ENCODE measurements around the gene B3GALNT2.

The B3GALNT2 gene

DNA sequence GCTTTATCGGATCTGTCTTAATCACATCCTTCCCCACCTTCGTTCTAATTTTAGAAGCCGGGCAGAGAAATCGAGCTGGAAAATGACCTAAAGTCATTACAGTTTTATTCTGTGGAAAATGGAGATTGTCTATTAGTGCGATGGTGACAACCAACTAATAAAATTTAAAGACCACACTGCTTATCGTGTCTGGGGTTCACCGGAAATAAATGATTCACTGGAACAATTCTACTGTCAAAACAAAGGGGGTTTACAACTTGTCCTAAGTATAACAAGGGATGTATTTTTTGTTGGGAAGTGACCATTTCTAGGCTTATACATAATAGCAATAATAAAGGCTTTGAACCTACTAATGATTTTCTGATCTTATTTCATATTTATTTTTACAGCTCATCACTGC is 55.6 kb downstream of the B3GALNT2 start:
- TF ChIP-seq, protein P1, sequence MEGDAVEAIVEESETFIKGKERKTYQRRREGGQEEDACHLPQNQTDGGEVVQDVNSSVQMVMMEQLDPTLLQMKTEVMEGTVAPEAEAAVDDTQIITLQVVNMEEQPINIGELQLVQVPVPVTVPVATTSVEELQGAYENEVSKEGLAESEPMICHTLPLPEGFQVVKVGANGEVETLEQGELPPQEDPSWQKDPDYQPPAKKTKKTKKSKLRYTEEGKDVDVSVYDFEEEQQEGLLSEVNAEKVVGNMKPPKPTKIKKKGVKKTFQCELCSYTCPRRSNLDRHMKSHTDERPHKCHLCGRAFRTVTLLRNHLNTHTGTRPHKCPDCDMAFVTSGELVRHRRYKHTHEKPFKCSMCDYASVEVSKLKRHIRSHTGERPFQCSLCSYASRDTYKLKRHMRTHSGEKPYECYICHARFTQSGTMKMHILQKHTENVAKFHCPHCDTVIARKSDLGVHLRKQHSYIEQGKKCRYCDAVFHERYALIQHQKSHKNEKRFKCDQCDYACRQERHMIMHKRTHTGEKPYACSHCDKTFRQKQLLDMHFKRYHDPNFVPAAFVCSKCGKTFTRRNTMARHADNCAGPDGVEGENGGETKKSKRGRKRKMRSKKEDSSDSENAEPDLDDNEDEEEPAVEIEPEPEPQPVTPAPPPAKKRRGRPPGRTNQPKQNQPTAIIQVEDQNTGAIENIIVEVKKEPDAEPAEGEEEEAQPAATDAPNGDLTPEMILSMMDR (conservative IDR thresholded peaks at IDR 0.05): no peak
- H3K27ac ChIP-seq: no peak overlapping the region

DNA sequence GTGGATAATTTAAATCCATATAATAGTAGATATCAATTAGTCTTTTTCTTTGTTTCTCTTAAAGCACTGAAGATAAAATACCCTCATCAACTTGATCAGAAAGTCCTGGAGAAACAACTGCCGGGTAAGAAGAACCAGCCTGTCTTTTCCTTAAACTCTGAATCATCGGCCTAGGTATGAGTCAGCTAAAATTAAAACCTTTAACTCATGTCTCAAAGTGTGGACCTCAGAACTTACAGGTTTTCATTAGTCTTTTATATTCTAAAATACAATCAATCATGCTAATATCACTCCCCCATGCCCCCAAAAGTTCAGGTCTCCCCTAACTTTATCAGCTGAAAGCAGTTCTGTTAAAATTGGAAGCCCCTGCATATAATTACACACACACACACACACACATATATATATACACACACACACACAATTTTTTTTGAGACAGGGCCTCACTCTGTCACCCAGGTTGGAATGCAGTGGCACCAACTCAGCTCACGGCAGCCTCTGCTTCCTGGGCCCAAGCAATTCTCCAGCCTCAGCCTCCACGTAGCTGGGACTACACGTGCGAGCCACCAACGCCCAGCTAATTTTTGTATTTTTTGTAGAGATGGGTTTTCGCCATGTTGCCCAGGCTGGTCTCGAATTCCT is 61.3 kb downstream of the B3GALNT2 start:
- no peak for TF ChIP-seq ZFX (IDR thresholded peaks at IDR 0.05)
- TF ChIP-seq, protein P1 (conservative IDR thresholded peaks at IDR 0.05): no peak
- H3K27ac ChIP-seq: no peak overlapping the region

DNA sequence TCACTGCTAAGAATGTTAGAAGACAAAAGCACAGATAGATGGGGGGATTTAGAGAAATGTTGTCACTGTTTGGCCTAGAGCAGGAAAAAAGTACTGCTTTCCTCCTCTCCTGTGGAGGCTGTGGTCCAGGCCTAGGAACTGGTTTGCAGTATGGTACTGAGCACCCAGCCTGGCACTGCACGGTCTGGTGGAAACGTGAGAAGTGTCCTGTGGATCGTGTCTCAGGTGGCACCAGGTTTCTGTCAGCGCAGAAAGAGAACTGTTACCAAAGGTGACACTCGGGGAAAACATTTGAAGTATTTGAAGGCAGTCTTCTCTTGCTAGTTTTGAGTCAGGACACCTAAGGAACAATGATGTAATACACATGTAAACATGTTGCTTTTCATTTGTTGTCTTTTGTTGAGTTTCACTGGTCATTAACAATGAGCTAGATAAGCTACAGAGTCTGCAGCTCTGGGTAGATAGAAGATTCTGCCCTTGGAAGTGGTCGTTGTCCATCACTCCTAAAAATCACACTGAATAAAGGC is 63.0 kb downstream of the B3GALNT2 start:
- TF ChIP-seq, protein P1 (conservative IDR thresholded peaks at IDR 0.05): no peak
- no peak for TF ChIP-seq ZFX (IDR thresholded peaks at IDR 0.05)
- no peak overlapping the region for H3K27ac ChIP-seq

DNA sequence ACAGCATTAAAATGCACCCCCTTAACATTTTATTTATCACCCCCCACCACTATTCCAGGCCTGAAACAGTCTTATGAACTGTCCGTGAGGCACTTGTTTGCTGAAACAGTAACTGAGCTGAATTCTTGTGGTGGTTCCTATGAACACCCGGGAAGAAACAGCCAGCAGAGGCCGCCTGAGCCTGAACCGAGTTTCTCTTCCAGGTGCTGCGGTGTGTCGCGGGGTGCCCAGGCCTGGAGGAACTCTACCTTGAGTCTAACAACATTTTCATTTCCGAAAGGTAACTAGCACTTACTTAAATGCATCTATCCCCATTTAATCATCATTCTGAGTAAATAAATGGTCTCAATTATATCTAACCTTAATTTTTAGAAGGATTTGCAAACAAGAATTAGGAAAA is 70.3 kb downstream of the B3GALNT2 start:
- TF ChIP-seq ZFX (IDR thresholded peaks at IDR 0.05): no peak
- TF ChIP-seq, protein P1 (conservative IDR thresholded peaks at IDR 0.05): no peak
- no peak overlapping the region for H3K27ac ChIP-seq

DNA sequence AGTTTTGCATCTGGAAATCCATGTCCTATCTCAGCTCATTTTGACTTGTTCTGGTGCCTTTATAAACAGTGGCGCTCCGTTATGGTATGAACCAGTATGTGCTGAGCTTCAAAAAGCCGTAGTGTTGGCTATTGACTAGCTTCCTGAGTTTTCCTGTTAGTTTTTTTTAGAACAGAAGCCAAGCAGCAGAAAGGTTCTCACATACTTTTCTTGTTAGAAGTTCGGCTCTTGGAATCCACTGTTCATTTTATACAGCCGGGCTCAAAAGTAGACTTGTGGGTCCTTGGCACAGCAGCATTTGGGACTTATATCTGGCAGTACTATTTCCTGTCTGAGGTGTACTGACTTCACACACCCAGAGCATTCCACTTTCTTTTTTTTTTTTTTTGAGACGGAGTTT is 73.3 kb downstream of the B3GALNT2 start:
- no peak for TF ChIP-seq ZFX (IDR thresholded peaks at IDR 0.05)
- TF ChIP-seq, protein P1 (conservative IDR thresholded peaks at IDR 0.05): no peak
- H3K27ac ChIP-seq: no peak overlapping the region

DNA sequence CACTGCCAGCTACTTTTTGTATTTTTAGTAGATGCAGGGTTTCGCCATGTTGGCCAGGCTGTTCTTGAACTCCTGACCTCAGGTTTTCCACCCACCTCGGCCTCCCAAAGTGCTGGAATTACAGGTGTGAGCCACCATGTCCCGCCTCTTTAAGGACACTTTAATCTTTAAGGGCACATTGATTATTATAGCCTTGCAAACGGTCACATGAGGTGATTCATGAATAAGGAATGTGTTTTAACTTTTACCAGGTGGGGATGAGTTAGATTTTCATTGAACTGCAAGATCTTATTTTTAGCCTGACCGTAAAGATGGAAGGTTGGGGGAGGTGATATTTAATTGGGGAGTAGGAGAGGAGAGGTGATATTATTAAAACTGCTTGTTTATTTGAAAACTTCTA is 75.1 kb downstream of the B3GALNT2 start:
- TF ChIP-seq ZFX (IDR thresholded peaks at IDR 0.05): no peak
- TF ChIP-seq, protein P1 (conservative IDR thresholded peaks at IDR 0.05): no peak
- no peak overlapping the region for H3K27ac ChIP-seq

DNA sequence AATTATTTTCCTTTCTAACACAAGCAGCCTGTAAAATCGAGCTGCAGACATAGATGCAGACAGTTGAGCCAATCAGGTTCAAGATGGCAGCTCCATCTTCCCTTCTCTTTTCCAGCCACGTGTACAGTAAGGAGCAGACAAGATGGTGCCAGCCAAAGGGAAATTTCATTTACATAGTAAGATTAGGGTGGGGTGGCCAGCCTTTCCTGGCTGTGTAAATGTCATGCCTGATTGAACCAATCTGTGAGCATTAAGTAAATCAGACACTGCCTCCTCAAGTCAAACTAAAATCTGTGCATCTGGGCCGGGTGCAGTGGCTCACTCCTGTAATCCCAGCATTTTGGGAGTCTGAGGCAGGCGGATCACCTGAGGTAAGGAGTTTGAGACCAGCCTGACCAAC is 76.8 kb downstream of the B3GALNT2 start:
- H3K27ac ChIP-seq: no peak overlapping the region
- no peak for TF ChIP-seq ZFX (IDR thresholded peaks at IDR 0.05)
- TF ChIP-seq, protein P1 (conservative IDR thresholded peaks at IDR 0.05): no peak

All from C4-2B (cell line).